ENCODE measurements around the gene SASH1.

SASH1 gene

DNA sequence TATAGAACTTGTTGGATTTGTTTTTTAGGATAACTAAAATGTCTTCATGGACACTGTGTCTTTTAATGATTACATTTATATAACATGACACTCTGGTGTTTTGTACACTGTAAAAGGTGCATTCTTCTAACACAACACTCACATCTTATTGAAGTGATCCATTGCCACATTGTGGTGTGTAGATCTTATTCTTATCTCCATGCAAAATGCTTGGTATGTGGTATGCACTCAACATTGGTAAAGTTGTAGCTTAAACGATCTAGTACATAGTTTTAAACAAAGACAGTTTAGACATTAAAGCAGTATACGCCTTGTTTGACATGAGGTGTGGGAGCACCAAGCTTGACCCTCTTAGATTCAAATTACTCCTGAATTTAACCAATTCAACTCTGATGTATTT, 84.7 kb downstream of the SASH1 start:
- Histone ChIP-seq H3K4me2 (ENCODE audit: low read length) (no peak overlapping the region), H3K27me3 (ENCODE audit: control insufficient read depth, insufficient read depth, low read length) (no peaks in the 10 kb centered on the region), H3K36me3 (ENCODE audit: insufficient read depth, low read length) (no peaks in the 10 kb centered on the region), H3K9me3 (replicated peaks; ENCODE audit: low read length) (no peaks in the 10 kb centered on the region), H3K4me3 (ENCODE audit: low read length) (no peak overlapping the region), H3K4me1 (ENCODE audit: control insufficient read depth, insufficient read depth, low read length) (peaks cover 2% of the 10 kb centered on the region), H3K9ac (ENCODE audit: low read depth, low read length) (no peak overlapping the region)

DNA sequence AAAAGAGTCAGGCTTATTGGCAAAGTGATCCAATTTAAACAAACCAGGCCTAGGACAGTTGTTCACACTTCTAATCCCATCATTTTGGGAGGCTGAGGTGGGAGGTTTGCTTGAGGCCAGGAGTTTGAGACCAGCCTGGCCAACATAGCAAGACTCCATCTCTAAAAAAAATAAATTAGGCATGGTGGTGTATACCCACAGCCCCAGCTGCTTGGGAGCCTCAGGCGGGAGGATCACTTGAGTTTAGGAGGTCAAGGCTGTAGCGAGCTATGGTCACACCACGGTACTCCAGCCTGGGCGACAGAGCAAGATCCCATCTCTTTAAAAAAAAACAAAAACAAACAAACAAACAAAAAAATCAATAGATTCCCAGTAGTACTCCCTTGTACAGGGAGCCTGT, 86.8 kb downstream of the SASH1 start:
- H3K36me3 ChIP-seq (ENCODE audit: insufficient read depth, low read length): no peaks in the 10 kb centered on the region
- no peak overlapping the region for H3K9ac ChIP-seq (ENCODE audit: low read depth, low read length)
- no peaks in the 10 kb centered on the region for H3K9me3 ChIP-seq (replicated peaks; ENCODE audit: low read length)
- no peak overlapping the region for H3K4me2 ChIP-seq (ENCODE audit: low read length)
- peaks cover 6% of the 10 kb centered on the region for H3K4me1 ChIP-seq (ENCODE audit: control insufficient read depth, insufficient read depth, low read length)
- no peak overlapping the region for H3K4me3 ChIP-seq (ENCODE audit: low read length)
- H3K27me3 ChIP-seq (ENCODE audit: control insufficient read depth, insufficient read depth, low read length): no peaks in the 10 kb centered on the region

DNA sequence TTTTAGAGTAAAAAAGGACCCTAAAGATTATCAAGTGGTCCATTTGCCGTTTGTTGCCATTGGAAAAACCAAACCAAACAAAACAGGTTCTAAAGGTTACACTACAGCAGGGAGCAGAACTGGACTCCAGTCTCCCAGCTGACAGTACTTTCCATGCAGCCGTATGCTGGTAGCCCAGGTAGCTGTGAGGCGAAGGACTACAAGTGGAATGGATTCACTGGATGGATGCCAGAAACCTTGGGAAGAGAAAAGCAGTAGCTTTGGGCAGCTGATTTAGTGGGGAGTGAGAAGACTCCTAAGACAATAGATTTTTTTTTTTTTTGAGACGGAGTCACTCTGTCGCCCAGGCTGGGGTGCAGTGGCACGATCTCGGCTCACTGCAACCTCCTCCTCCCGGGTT, 88.3 kb downstream of the SASH1 start:
- Histone ChIP-seq H3K4me2 (ENCODE audit: low read length) (no peak overlapping the region), H3K9me3 (replicated peaks; ENCODE audit: low read length) (no peaks in the 10 kb centered on the region), H3K9ac (ENCODE audit: low read depth, low read length) (no peak overlapping the region), H3K4me1 (ENCODE audit: control insufficient read depth, insufficient read depth, low read length) (peaks cover 6% of the 10 kb centered on the region), H3K27me3 (ENCODE audit: control insufficient read depth, insufficient read depth, low read length) (no peaks in the 10 kb centered on the region), H3K36me3 (ENCODE audit: insufficient read depth, low read length) (no peaks in the 10 kb centered on the region), H3K4me3 (ENCODE audit: low read length) (no peak overlapping the region)

DNA sequence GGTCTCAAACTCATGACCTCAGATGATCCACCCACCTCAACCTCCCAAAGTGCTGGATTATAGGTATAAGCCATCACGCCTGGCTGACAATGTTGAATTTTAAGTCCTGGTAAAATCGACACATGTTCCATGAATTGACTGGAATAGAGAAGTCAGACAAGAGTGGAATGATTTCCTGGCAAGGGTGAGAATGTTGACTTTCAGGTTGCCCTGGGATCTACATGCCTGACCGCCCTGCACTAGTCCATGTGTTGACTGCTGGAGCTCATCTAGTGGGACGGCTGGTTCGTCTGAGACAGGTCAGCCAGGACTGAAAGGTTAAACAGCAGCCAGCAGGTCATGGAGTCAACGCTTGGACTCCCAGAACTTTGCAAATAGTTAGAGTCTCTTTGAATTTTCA, 88.8 kb downstream of the SASH1 start:
- Histone ChIP-seq H3K4me3 (ENCODE audit: low read length) (no peak overlapping the region), H3K27me3 (ENCODE audit: control insufficient read depth, insufficient read depth, low read length) (no peaks in the 10 kb centered on the region), H3K4me2 (ENCODE audit: low read length) (no peak overlapping the region), H3K36me3 (ENCODE audit: insufficient read depth, low read length) (no peaks in the 10 kb centered on the region), H3K9ac (ENCODE audit: low read depth, low read length) (no peak overlapping the region), H3K9me3 (replicated peaks; ENCODE audit: low read length) (no peaks in the 10 kb centered on the region), H3K4me1 (ENCODE audit: control insufficient read depth, insufficient read depth, low read length) (peaks cover 6% of the 10 kb centered on the region)

DNA sequence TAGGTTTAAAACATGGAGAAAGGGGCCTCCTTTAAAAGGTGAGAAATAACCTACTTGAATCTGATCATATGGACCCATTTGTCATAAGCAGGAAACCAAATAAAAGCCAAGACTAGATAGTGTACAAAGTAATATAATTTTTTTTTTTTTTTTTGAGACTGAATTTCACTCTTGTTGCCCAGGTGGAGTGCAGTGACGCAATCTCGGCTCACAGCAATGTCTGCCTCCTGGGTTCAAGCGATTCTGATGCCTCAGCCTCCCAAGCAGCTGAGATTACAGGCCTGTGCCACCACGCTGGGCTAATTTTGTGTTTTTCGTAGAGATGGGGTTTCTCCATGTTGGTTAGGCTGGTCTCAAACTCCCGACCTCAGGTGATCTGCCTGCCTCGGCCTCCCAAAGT, 89.2 kb downstream of the SASH1 start:
- no peak overlapping the region for H3K4me2 ChIP-seq (ENCODE audit: low read length)
- H3K36me3 ChIP-seq (ENCODE audit: insufficient read depth, low read length): no peaks in the 10 kb centered on the region
- no peak overlapping the region for H3K4me3 ChIP-seq (ENCODE audit: low read length)
- no peaks in the 10 kb centered on the region for H3K9me3 ChIP-seq (replicated peaks; ENCODE audit: low read length)
- H3K4me1 ChIP-seq (ENCODE audit: control insufficient read depth, insufficient read depth, low read length): peaks cover 6% of the 10 kb centered on the region
- H3K27me3 ChIP-seq (ENCODE audit: control insufficient read depth, insufficient read depth, low read length): no peaks in the 10 kb centered on the region
- no peak overlapping the region for H3K9ac ChIP-seq (ENCODE audit: low read depth, low read length)

DNA sequence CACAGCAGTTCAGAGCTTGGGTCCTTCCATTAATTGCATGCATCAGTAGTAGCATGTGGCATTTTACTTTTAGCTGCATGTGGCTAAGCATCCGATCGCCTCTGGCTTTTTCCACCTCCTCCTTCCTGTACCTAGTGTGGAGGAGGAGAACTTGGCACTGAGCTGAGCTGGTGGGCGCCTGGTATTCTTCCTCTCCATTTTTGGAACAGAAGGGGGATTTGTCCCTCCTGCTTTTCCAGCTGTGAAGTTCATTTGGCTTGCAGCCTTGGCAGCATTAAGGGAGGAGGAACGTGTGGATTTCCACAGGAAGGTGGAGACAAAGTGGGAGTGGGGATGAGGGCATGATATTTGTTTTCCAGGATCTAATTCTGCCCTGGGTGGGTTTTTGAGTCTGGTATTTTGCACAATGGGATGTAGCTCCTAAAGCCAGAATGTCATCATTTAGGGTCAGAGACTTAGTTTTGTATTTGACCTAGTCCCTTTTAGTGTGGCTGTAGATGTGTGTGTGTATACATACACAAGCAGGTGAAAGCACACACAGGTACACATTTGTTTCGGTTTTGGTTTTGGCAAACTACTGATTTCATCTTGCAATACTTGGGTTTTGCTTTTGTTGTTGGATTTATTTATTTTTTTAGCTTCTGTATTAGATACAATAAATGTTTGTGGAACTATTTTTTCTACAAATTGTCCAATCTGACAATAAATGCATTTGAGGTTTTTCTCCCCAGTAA, 90.0 kb downstream of the SASH1 start:
- Histone ChIP-seq H3K9me3 (replicated peaks; ENCODE audit: low read length) (no peaks in the 10 kb centered on the region), H3K36me3 (ENCODE audit: insufficient read depth, low read length) (no peaks in the 10 kb centered on the region), H3K27me3 (ENCODE audit: control insufficient read depth, insufficient read depth, low read length) (no peaks in the 10 kb centered on the region), H3K4me3 (ENCODE audit: low read length) (no peak overlapping the region), H3K4me2 (ENCODE audit: low read length) (peak overlapping the region; percentile 8), H3K4me1 (ENCODE audit: control insufficient read depth, insufficient read depth, low read length) (peaks cover 6% of the 10 kb centered on the region), H3K9ac (ENCODE audit: low read depth, low read length) (no peak overlapping the region)

DNA sequence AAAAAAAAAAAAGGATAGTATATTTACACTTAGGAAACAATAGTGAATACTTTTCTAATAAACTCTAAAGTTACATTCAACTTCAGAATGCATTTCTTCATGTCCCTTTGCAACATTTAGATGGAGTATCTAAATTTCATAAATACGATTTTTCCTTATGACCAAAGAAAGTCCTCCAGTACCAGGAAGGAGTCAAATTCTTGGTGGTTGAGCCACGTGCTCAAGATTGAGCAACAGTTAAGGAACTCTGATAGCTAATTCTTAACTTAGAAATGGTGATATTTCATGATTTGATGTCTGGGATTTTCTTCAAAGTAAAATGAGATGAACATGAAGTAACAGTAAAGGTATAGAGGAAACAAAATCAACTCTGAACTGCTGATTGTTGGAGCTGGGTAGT, 92.7 kb downstream of the SASH1 start:
- Histone ChIP-seq H3K36me3 (ENCODE audit: insufficient read depth, low read length) (no peaks in the 10 kb centered on the region), H3K9me3 (replicated peaks; ENCODE audit: low read length) (no peaks in the 10 kb centered on the region), H3K9ac (ENCODE audit: low read depth, low read length) (no peak overlapping the region), H3K4me1 (ENCODE audit: control insufficient read depth, insufficient read depth, low read length) (peaks cover 17% of the 10 kb centered on the region), H3K4me3 (ENCODE audit: low read length) (no peak overlapping the region), H3K27me3 (ENCODE audit: control insufficient read depth, insufficient read depth, low read length) (no peaks in the 10 kb centered on the region), H3K4me2 (ENCODE audit: low read length) (no peak overlapping the region)

DNA sequence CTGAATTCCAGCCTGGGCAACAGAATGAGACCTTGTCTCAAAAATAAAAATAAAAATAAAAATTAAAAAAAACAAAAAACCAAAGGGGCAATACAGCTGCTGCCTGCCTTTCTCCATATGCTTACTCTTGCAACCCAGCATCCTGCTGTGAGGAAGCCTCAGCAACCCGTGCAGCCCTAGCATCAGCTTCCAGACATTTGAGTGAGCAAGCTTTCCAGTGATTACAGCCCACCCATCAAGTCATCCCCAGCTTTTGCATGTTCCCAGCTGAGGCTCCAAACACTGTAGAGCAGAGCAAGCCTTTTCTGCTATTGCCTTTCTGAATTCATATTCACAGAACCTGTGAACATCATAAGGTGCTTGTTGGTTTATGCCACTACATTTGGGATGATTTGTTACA, 93.8 kb downstream of the SASH1 start:
- Histone ChIP-seq H3K4me1 (ENCODE audit: control insufficient read depth, insufficient read depth, low read length) (peaks cover 26% of the 10 kb centered on the region), H3K4me3 (ENCODE audit: low read length) (no peak overlapping the region), H3K4me2 (ENCODE audit: low read length) (no peak overlapping the region), H3K27me3 (ENCODE audit: control insufficient read depth, insufficient read depth, low read length) (no peaks in the 10 kb centered on the region), H3K9me3 (replicated peaks; ENCODE audit: low read length) (no peaks in the 10 kb centered on the region), H3K36me3 (ENCODE audit: insufficient read depth, low read length) (no peaks in the 10 kb centered on the region), H3K9ac (ENCODE audit: low read depth, low read length) (no peak overlapping the region)

DNA sequence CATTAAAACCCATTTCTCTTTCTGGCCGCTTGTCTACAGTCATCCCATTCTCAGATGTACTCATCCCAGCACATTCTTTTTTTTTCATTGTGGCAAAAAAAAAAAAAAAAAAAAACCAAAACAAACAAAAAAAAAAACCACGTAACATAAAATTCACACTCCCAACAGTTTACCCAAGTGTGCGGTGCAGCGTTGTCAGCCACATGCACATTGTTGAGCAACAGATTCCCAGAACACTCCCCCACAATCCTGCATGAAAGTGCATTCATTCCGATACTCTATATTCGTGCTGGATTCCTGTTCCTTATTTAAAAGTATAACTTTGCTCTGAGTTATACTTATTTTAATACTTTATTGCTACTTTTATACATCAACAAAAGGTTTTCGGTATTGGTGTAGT, 96.0 kb downstream of the SASH1 start:
- H3K9me3 ChIP-seq (replicated peaks; ENCODE audit: low read length): no peaks in the 10 kb centered on the region
- H3K4me1 ChIP-seq (ENCODE audit: control insufficient read depth, insufficient read depth, low read length): peaks cover 31% of the 10 kb centered on the region
- H3K9ac ChIP-seq (ENCODE audit: low read depth, low read length): no peak overlapping the region
- no peaks in the 10 kb centered on the region for H3K27me3 ChIP-seq (ENCODE audit: control insufficient read depth, insufficient read depth, low read length)
- no peaks in the 10 kb centered on the region for H3K36me3 ChIP-seq (ENCODE audit: insufficient read depth, low read length)
- H3K4me2 ChIP-seq (ENCODE audit: low read length): no peak overlapping the region
- H3K4me3 ChIP-seq (ENCODE audit: low read length): no peak overlapping the region

DNA sequence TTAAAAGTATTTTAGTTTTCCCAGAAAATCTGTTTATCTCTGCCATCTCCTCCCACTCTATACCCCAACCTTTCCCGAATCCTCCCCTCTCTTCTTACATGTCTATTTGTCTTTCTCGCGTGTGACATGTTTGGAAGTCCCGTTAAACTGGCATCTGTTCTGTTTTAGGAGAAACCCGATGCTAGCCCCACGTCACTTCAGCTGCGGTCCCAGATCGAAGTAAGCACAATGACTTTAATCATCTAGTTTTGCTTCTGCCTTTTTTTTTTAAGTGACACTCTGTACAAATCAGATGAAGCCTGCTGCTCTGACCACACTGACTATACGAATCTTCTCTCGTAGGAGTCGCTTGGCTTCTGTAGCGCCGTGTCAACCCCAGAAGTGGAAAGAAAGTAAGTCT, 97.4 kb downstream of the SASH1 start:
- Histone ChIP-seq H3K9ac (ENCODE audit: low read depth, low read length) (peak overlapping the region; percentile 61), H3K4me3 (ENCODE audit: low read length) (peak overlapping the region; percentile 36), H3K27me3 (ENCODE audit: control insufficient read depth, insufficient read depth, low read length) (no peaks in the 10 kb centered on the region), H3K9me3 (replicated peaks; ENCODE audit: low read length) (no peaks in the 10 kb centered on the region), H3K36me3 (ENCODE audit: insufficient read depth, low read length) (no peaks in the 10 kb centered on the region), H3K4me1 (ENCODE audit: control insufficient read depth, insufficient read depth, low read length) (peaks cover 45% of the 10 kb centered on the region), H3K4me2 (ENCODE audit: low read length) (peak overlapping the region; percentile 14)

DNA sequence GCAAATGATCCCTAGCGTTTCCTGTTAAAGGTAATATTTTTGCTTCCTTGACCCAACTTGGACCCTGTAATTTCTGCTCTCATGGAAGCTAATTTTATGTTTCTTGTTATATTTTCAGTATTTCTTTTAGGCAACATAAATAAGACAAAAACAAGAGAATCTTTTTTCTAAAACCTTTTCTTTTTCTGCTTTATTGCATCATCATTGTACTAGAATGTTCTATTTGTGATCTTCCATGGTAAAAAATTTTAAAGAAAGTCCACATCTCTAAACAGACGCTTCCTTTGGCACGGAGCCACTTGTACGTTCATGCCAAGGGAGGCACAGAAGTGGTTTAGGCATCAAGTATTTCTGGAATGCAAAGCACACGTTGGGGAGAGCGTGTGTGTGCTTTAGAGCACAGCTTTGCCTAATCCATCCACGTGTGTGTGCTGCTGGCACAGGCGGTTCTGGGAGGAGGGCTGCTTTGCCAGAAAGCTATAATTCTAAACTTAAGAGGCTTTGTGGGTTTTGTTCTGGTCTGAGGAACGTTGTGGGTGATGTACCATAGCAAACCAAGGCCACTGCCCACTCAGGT, 98.3 kb downstream of the SASH1 start:
- H3K9ac ChIP-seq (ENCODE audit: low read depth, low read length): peak overlapping the region; percentile 79

DNA sequence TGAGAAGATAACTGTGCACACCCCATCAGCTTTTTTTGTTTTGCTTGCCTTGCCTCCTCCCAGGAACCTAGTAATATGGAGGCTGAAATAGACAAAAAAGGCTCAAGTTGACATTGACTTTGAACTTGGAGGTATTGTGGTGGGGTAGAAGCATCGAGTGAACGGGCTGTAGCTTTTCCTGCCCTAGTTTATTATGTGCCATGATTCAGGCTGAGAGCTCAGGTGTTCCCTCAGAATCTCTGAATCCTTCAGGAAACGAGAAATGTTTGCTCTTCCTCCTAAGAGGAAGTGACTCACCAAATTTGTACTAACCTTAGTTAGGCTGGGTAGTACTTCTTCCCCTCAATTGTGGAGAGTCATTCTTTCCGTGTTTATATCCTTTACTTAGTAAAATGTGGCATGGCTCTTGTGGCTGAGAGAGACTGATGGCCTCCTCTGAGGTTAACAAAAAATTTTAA, 98.8 kb downstream of the SASH1 start:
- no peaks in the 10 kb centered on the region for H3K27me3 ChIP-seq (ENCODE audit: control insufficient read depth, insufficient read depth, low read length)
- H3K9me3 ChIP-seq (replicated peaks; ENCODE audit: low read length): no peaks in the 10 kb centered on the region
- H3K36me3 ChIP-seq (ENCODE audit: insufficient read depth, low read length): no peaks in the 10 kb centered on the region
- H3K4me1 ChIP-seq (ENCODE audit: control insufficient read depth, insufficient read depth, low read length): peaks cover 58% of the 10 kb centered on the region
- peak overlapping the region; percentile 79 for H3K9ac ChIP-seq (ENCODE audit: low read depth, low read length)
- peak overlapping the region; percentile 41 for H3K4me3 ChIP-seq (ENCODE audit: low read length)
- H3K4me2 ChIP-seq (ENCODE audit: low read length): peak overlapping the region; percentile 68

More for the DNA sequence above, 98.3 kb downstream of the SASH1 start:
- Histone ChIP-seq H3K4me3 (ENCODE audit: low read length) (peak overlapping the region; percentile 41), H3K4me2 (ENCODE audit: low read length) (peak overlapping the region; percentile 68), H3K36me3 (ENCODE audit: insufficient read depth, low read length) (no peaks in the 10 kb centered on the region), H3K4me1 (ENCODE audit: control insufficient read depth, insufficient read depth, low read length) (peaks cover 54% of the 10 kb centered on the region), H3K9me3 (replicated peaks; ENCODE audit: low read length) (no peaks in the 10 kb centered on the region), H3K27me3 (ENCODE audit: control insufficient read depth, insufficient read depth, low read length) (no peaks in the 10 kb centered on the region)
